ENCODE results near the gene PHYH.
"Not testable (repeated sequence)": the region's sequence is repeated elsewhere in the genome, so short reads cannot be mapped to it uniquely, and the experiment has no call there.

Gene PHYH

GRCh38 chr10:13299437-13300287, at the start of gene PHYH:
PHYH (minus strand) TSS chr10:13300064; CDS start chr10:13300042, 22 bp downstream.
- DNase-seq = peak; percentile 85

GRCh38 chr10:13348216-13349017, 48.6 kb upstream of the PHYH start, which contains the start of gene SEPHS1:
SEPHS1 (minus strand) TSS chr10:13348293; CDS start chr10:13344950, 3,343 bp downstream.
- peak; percentile 76 for DNase-seq

- peak; percentile 75 for DNase-seq
Measured at GRCh38 chr10:13347500-13348156, 47.8 kb upstream of the PHYH start.

GRCh38 chr10:13347043-13347499, 47.2 kb upstream of the PHYH start:
- peak; percentile 31 for DNase-seq

- DNase-seq = no peak
Measured at GRCh38 chr10:13346283-13347042, 46.6 kb upstream of the PHYH start.

GRCh38 chr10:13340626-13341376, 40.9 kb upstream of the PHYH start:
- peak; percentile 35 for DNase-seq

GRCh38 chr10:13340068-13340467, 40.2 kb upstream of the PHYH start:
- no peak for DNase-seq

- DNase-seq = no peak
Measured at GRCh38 chr10:13338390-13339110, 38.7 kb upstream of the PHYH start.

GRCh38 chr10:13337827-13338196, 37.9 kb upstream of the PHYH start:
- no peak for DNase-seq

GRCh38 chr10:13337128-13337826, 37.4 kb upstream of the PHYH start:
- no peak for DNase-seq

- DNase-seq = no peak
Measured at GRCh38 chr10:13335881-13336280, 36.0 kb upstream of the PHYH start.

- DNase-seq = no peak
Measured at GRCh38 chr10:13334556-13334955, 34.7 kb upstream of the PHYH start.

- no peak for DNase-seq
Measured at GRCh38 chr10:13331646-13332045, 31.8 kb upstream of the PHYH start.

- not testable (repeated sequence) for DNase-seq
Measured at GRCh38 chr10:13330980-13331379, 31.1 kb upstream of the PHYH start.

GRCh38 chr10:13329565-13329964, 29.7 kb upstream of the PHYH start:
- no peak for DNase-seq

GRCh38 chr10:13328613-13329012, 28.7 kb upstream of the PHYH start:
- DNase-seq = no peak

- no peak for DNase-seq
Measured at GRCh38 chr10:13328126-13328525, 28.3 kb upstream of the PHYH start.

GRCh38 chr10:13327534-13327933, 27.7 kb upstream of the PHYH start:
- no peak for DNase-seq

GRCh38 chr10:13322615-13323148, 22.8 kb upstream of the PHYH start:
- no peak for DNase-seq

- DNase-seq = no peak
Measured at GRCh38 chr10:13321576-13321975, 21.7 kb upstream of the PHYH start.
